HAP-1 (cell line): ENCODE measurements around the gene DDHD1.

ENCODE experiments used
- DNase-seq, 2 experiments: peaks; one replicate each; pipeline ENCODE4 v3.0.0-alpha.2; 2016 to 2020; ENCODE audit warnings: low spot score in 2 of 2
- H3K27me3 ChIP-seq: fragments of 250-450 bp; sonication (Bioruptor Pico); 2 replicates; pipeline ENCODE4 v1.5.1; 2020; ENCODE audit warnings: low read depth, mild to moderate bottlenecking, moderate library complexity
- H3K36me3 ChIP-seq: fragments of 250-450 bp; sonication (Bioruptor Pico); replicated peaks from 2 replicates; pipeline ENCODE4 v1.5.1; 2020; ENCODE audit warnings: mild to moderate bottlenecking
- H3K4me1 ChIP-seq: fragments of 250-450 bp; sonication (Bioruptor Pico); 2 replicates; pipeline ENCODE4 v1.5.1; 2020; ENCODE audit warnings: mild to moderate bottlenecking
- H3K4me3 ChIP-seq: fragments of 250-450 bp; sonication (Bioruptor Pico); 2 replicates; pipeline ENCODE4 v1.5.1; 2020; ENCODE audit warnings: mild to moderate bottlenecking, moderate library complexity
- H3K9me3 ChIP-seq: fragments of 250-450 bp; sonication (Bioruptor Pico); 2 replicates; pipeline ENCODE4 v1.5.1; 2020; ENCODE audit warnings: mild to moderate bottlenecking, moderate library complexity
- in situ Hi-C: fragments of 300-500 bp; cut with MboI; formaldehyde crosslinking; loops from 3 replicates; pipeline ENCODE4 v1.14.3; 2020; ENCODE audit warnings: low sequenced_read_pairs, inconsistent platforms, mixed read lengths

Gene DDHD1

DNA sequence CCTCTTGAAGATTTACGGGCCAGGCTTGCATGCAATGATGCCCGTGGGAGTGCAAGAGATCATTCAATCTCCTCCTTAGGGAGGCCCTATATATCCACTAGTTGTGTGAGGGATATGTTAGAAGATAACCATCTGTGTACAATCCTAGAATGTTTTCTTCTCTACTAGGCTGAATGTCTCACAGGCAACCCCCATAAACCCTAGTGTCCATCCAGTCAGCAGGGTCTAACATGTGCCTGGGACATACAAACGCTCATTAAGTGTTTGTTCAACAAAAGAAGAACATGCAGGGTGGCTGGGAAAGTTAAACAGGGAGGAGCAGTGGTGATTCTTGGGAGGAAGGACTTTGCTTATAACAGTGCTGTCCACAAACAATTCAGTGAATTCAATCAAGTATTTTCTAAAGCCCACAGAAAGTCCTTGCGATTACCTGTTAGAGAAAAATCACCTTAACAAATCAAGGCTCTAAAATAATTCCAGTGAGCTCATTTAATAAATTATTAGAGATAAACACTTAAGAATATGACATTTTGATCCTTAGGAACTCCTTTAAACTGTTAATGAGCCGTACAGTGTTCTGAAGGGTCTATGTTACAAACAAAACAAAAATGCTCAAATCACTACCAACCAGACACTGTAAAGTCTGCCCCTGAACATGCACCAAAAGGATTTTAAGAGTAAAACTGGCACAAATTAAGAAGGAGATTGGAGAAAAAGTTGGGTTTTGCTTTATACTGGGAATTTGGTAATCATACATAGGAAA, 105.6 kb downstream of the DDHD1 start:
- Histone ChIP-seq H3K36me3 (peaks cover 7% of the 10 kb centered on the region), H3K27me3 (no peaks in the 10 kb centered on the region), H3K4me3 (no peak overlapping the region), H3K9me3 (no peaks in the 10 kb centered on the region), H3K4me1 (no peaks in the 10 kb centered on the region)
- DNase-seq = no peak
- in situ Hi-C loops = no loop called here

DNA sequence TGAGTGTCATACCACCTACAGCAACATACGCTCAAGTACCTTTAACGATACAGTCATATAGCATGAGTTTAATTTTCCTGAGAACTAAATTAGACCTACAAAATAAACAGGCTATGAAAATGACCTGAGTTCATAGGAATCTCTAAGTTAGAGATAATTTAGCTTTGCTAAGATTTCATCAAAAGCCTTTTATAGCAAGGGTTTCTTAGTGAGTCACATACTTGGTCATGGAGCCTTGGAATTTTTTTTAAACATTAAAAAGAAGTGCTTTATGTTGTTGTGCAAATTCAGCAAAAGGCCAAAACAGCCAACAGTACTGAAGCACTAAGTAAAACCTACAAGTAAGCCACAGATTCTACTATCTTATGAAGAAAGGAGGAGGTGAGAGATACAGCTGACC, 108.6 kb downstream of the DDHD1 start:
- Histone ChIP-seq H3K9me3 (no peaks in the 10 kb centered on the region), H3K4me3 (no peak overlapping the region), H3K27me3 (no peaks in the 10 kb centered on the region), H3K36me3 (peaks cover 11% of the 10 kb centered on the region), H3K4me1 (no peaks in the 10 kb centered on the region)
- DNase-seq = no peak
- in situ Hi-C loops = no loop called here

DNA sequence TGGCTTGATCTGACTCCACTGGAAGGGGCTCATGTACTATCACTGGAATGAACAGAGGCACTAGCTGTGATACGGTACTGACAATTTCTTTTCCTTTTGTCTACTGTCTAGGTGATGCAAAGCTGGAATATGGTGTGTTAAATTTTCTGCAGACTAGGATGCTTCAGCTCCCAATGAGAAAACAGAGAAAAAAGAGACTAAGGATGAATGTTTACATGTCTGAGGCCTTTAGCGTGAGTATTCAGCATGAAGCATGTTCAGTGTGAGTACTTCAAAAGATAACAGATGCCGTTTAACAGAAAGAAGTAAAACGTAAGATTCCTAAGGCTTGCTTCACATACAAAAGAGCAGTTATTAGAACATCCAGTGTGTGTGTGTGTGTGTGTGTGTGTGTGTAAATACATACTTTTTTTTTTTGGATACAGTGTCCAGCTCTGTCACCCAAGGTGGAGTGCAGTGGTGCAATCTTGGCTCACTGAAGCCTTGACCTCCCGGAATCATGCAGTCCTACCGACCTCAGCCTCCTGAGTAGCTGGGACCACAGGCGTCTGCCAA, 110.0 kb downstream of the DDHD1 start:
- H3K4me3 ChIP-seq = no peak overlapping the region
- H3K27me3 ChIP-seq = no peaks in the 10 kb centered on the region
- H3K36me3 ChIP-seq = peaks cover 14% of the 10 kb centered on the region
- in situ Hi-C loops = no loop called here
- no peak for DNase-seq
- no peaks in the 10 kb centered on the region for H3K4me1 ChIP-seq
- H3K9me3 ChIP-seq = no peaks in the 10 kb centered on the region

DNA sequence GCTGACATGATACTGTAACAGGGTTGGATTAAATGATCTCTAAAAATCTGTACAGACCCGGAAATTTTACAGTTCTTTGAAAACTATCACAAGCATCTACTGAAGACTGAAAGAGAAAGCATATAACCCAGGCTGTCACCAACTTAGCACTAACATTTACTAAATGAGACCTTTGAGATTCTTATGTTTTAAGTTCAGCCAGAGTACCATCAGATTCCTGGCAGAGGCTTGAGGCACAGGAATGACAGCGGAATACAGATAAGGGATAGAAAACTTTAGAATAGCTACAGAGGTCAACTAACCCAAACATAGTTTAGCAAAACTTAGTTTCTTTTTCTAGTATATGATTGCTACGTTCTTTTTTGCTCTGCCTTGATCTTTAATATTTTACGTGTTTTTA, 110.6 kb downstream of the DDHD1 start:
- in situ Hi-C loops = no loop called here
- H3K27me3 ChIP-seq = no peaks in the 10 kb centered on the region
- H3K4me1 ChIP-seq = no peaks in the 10 kb centered on the region
- DNase-seq = no peak
- no peaks in the 10 kb centered on the region for H3K9me3 ChIP-seq
- no peak overlapping the region for H3K4me3 ChIP-seq
- peaks cover 18% of the 10 kb centered on the region for H3K36me3 ChIP-seq

DNA sequence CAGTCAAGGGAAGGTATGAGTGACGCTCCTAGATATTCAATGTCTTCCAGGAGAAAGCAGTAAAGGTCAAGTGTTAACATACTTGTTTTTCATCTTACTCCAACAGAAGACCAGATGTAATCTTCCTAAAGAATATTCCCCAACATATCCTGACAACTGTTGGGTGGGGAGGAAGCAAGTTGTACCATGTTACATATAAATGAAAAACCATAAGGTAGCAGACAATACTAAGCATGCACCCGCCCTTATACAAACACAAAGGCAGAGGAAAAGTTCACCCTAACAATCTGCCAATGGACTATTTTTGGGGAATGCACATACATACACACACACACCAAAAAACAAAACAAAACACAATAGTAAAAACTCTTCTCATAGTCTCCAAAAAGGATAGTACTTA, 112.1 kb downstream of the DDHD1 start:
- H3K4me1 ChIP-seq = no peaks in the 10 kb centered on the region
- H3K27me3 ChIP-seq = no peaks in the 10 kb centered on the region
- no peak for DNase-seq
- peaks cover 23% of the 10 kb centered on the region for H3K36me3 ChIP-seq
- in situ Hi-C loops = no loop called here
- no peaks in the 10 kb centered on the region for H3K9me3 ChIP-seq
- no peak overlapping the region for H3K4me3 ChIP-seq

DNA sequence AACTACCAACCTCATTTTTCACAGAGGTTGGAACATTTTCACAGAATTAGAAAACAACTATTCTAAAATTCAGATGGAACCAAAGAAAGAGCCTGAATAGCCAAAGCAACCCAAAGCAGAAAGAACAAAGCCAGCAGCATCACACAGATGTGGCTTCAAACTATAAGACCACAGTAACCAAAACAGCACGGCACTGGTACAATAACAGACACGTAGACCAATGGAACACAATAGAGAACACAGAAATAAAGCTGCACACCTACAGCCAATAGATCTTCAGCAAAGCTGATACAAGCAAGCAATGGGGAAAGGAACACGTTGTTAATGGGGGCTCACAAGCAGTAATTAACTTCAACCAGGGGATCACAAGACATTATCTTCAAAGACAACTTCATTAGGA, 114.5 kb downstream of the DDHD1 start:
- DNase-seq = no peak
- Histone ChIP-seq H3K9me3 (no peaks in the 10 kb centered on the region), H3K4me1 (no peaks in the 10 kb centered on the region), H3K4me3 (no peak overlapping the region), H3K36me3 (peaks cover 23% of the 10 kb centered on the region), H3K27me3 (no peaks in the 10 kb centered on the region)
- in situ Hi-C loops = no loop called here

DNA sequence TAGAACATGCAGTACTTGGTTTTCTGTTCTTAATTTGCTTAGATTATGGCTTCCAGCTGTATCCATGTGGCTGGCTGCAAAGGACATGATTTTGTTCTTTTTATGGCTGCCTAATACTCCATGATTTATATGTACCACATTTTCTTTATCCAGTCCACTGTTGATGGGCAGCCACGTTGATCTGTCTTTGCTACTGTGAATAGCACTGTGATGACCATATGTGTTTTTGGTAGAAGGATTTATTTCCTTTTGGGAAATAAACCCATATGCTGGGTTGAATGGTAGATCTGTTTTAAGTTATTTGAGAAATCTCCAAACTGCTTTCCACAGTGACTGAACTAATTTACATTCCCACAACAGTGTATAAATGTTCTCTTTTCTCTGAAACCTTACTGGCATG, 116.1 kb downstream of the DDHD1 start:
- in situ Hi-C loops = no loop called here
- no peak for DNase-seq
- H3K27me3 ChIP-seq = no peaks in the 10 kb centered on the region
- peaks cover 18% of the 10 kb centered on the region for H3K36me3 ChIP-seq
- H3K9me3 ChIP-seq = no peaks in the 10 kb centered on the region
- H3K4me3 ChIP-seq = no peak overlapping the region
- H3K4me1 ChIP-seq = peaks cover 10% of the 10 kb centered on the region

DNA sequence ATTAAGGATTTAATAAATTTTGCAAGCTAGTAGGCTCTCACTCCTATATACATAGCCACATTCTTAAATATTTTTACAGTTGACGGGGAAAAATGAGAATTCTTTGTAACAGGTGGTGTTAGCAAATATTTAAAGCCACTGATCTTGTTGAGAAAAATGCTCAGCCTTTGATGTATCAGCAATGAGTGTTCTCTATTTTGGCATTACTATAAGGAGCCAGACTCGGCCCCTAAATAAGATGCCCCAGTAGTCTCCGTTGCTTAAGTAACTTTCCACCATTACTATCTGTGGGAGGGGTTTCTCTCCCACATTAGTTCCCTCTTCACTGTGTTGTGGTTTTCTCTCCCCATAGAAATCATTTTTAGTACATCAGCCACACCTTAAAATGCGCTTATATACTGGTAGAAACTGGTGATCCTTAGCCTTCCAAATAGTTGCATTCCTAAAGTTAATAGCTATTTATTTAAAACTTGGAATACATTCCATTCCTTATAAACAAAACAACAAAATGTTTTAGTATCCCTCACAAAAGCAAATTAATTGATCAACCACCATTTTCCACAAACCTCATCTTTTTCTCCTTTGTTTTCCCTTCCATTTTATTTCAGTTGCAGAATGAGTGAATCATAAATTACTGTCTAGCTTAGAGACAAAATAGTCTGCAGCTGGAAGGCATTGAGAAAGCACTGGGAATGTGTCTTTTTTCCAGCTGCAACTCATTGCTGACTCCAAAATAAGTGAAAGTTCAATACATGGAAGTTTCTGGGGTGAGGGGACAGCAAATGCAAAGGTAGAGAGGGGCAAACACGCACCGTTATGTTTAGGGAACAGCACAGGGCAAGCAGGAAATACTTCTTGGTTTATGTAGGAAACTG, 117.5 kb downstream of the DDHD1 start:
- Histone ChIP-seq H3K4me1 (peaks cover 16% of the 10 kb centered on the region), H3K4me3 (no peak overlapping the region), H3K27me3 (no peaks in the 10 kb centered on the region), H3K9me3 (no peaks in the 10 kb centered on the region), H3K36me3 (peaks cover 18% of the 10 kb centered on the region)
- in situ Hi-C loops = no loop called here
- no peak for DNase-seq

DNA sequence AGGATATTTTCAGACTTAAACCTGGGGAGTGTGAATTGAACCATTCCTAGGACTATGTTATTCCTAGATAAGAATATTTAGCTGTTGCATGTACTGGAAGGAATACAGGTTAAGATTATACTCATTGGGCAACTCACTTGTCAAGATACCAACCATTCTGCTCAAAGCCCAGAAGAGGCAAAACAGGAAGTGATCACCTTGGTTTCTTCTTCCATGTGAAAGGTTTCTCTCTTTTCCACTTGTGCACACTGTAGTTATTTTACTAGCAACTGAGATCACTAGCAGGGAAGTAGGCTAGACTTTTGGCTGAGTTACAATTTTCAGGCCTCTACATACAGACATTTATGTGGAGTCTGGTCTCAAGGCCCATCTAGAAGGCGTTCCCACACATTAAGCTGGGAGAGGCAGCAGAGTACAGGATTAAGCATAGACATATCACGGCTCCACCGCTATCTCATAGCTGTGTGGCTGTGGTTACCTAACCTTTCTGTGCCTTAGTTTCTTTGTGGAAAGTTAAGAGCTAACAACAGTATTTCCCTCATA, 118.4 kb downstream of the DDHD1 start:
- in situ Hi-C loops = no loop called here
- Histone ChIP-seq H3K27me3 (no peaks in the 10 kb centered on the region), H3K36me3 (peaks cover 15% of the 10 kb centered on the region), H3K4me1 (peaks cover 16% of the 10 kb centered on the region), H3K4me3 (no peak overlapping the region), H3K9me3 (no peaks in the 10 kb centered on the region)
- no peak for DNase-seq

DNA sequence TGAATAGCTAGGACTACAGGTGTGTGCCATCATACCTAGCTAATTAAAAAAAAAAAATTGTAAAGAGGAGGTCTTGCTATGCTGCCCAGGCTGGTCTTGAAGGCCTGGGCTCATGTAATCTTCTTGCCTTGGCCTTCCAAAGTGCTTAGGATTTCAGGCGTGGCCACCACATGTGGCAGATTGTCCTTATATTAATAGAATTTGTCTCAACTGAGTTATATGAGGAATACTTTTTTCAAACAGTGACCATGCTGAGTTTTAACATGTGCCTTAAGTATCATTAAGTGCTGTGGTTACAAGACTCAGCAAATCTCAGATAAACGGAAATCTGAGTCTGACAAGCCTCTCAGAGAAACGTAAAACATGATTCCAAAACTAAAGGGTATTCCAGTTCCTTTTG, 119.1 kb downstream of the DDHD1 start:
- Histone ChIP-seq H3K9me3 (no peaks in the 10 kb centered on the region), H3K36me3 (peaks cover 15% of the 10 kb centered on the region), H3K4me1 (peaks cover 16% of the 10 kb centered on the region), H3K4me3 (no peak overlapping the region), H3K27me3 (no peaks in the 10 kb centered on the region)
- in situ Hi-C loops = no loop called here
- no peak for DNase-seq

DNA sequence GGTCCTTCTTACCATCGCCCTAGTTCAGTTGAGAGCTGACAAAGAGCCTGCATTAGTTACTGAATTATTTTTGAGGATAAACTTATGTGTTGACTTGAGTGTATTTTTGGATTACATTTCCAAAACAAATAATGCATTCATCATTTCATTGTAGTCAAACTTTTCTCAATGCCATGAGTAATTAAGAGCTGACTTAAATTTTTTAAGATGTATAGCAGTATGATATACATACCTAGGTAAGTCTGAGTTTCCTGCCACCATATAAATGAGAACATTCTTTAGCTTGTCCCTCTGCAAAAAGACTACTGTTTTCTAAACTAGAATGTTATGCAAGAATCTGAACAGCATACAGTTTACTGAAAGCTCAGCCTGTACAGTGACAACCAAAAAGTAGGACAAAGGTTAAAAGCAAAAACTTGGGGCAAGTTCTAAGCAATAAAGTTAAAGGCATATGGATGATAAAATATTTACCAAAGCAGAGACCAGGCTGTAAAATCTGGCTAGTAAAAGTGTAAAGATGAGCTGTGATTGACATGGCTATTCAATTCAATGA, 120.2 kb downstream of the DDHD1 start:
- Histone ChIP-seq H3K4me1 (peaks cover 16% of the 10 kb centered on the region), H3K27me3 (no peaks in the 10 kb centered on the region), H3K9me3 (no peaks in the 10 kb centered on the region), H3K4me3 (no peak overlapping the region), H3K36me3 (peaks cover 12% of the 10 kb centered on the region)
- in situ Hi-C loops = no loop called here
- DNase-seq = no peak

DNA sequence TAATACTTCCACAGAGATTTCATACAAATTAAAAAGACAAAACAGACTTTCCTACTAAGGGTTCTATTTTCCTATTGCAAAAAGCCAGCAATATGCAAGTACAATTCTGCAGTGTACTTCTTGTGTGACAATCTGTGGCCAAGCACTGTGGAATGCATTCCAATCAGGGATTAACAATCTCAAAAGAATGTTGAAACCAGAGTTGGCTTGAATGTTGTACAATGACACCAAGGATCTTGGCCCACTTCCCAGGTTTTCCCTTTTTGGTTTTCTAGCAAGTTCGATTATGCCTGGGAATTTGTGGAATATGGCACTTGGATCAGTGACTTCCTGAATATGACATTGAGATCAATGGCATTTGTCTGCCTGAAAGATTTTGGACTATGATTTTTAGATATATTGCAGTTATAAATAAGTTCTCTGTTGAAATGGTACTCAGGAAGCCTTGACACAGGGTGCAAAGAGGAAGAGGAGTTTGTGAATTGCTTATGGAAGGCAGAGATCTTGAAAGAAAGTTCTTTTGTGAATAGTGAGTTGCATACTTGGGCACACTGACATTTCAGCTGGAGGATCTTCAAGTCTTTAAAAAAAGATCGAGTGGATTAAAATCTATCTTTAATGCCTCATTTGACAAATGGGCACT, 120.8 kb downstream of the DDHD1 start:
- Histone ChIP-seq H3K4me3 (no peak overlapping the region), H3K9me3 (no peaks in the 10 kb centered on the region), H3K27me3 (no peaks in the 10 kb centered on the region), H3K36me3 (peaks cover 6% of the 10 kb centered on the region), H3K4me1 (peaks cover 16% of the 10 kb centered on the region)
- in situ Hi-C loops = no loop called here
- DNase-seq = peak; percentile 80 to 89

DNA sequence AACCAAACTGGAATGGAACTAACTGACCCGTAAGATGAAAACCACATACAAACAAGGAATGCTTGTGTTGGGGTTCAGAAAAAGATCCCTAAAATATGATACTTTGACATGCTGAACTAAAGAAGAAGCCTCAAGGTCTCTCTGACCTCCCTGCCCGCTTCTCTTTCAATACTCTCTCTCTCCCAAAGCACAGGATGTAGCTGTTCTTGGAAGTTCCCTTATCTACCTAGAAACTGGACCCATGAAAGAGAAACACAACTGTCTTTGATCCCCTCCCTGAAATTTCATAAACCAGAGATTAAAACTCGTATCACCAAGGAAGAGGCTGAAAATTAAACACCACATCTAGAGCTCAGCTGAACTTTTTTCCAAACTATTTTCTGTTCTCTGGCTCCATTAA, 125.6 kb downstream of the DDHD1 start:
- DNase-seq = no peak
- no peaks in the 10 kb centered on the region for H3K27me3 ChIP-seq
- in situ Hi-C loops = no loop called here
- no peaks in the 10 kb centered on the region for H3K9me3 ChIP-seq
- H3K36me3 ChIP-seq = no peaks in the 10 kb centered on the region
- H3K4me1 ChIP-seq = peaks cover 16% of the 10 kb centered on the region
- no peak overlapping the region for H3K4me3 ChIP-seq
